ENCODE results near the gene PTRH1. TPM values are rescaled to one million over a fixed set of nuclear protein-coding genes. Genes with fewer than 3 reads are reported as not detected.

PTRH1 gene
- total and polyA plus RNA-seq, 2 of the 13 experiments (the other 11 are each of a cell fraction or from before 2014, with no cell fraction given) = 4.0 to 10.4 TPM

GRCh38 chr9:127716412-127716811, 949 bp upstream of the PTRH1 start (continued):
- TF ChIP-seq ZNF280D (CRISPR knock-in tag; IDR thresholded peaks at IDR 0.05) (no peak), PCBP1 (IDR thresholded peaks at IDR 0.05; ENCODE audit: borderline replicate concordance, low read depth, low read length) (no peak), CEBPG (CRISPR knock-in tag; IDR thresholded peaks at IDR 0.05) (0 out of 2 replicates have a peak, but pooled peaks have one; percentile 14), ETV5 (CRISPR knock-in tag; IDR thresholded peaks at IDR 0.05; ENCODE audit: borderline replicate concordance) (peak; percentile 57), ARID2 (CRISPR knock-in tag; IDR thresholded peaks at IDR 0.05; ENCODE audit: borderline replicate concordance) (no peak), ELF3 (CRISPR knock-in tag; IDR thresholded peaks at IDR 0.05) (peak; percentile 36; the same call in 1 of the 2 replicates), ZNF234 (CRISPR knock-in tag; conservative IDR thresholded peaks at IDR 0.05) (no peak), GABPB1 (CRISPR knock-in tag; IDR thresholded peaks at IDR 0.05) (peak; percentile 32; the same call in 1 of the 2 replicates), UBTF (CRISPR knock-in tag; IDR thresholded peaks at IDR 0.05) (peak; percentile 45; the same call in 1 of the 2 replicates), SALL1 (CRISPR knock-in tag; IDR thresholded peaks at IDR 0.05) (0 out of 2 replicates have a peak, but pooled peaks have one; percentile 19), NR2F6 (IDR thresholded peaks at IDR 0.05) (0 out of 2 replicates have a peak, but pooled peaks have one; percentile 21), NR2F6 (CRISPR knock-in tag; IDR thresholded peaks at IDR 0.05) (no peak; the same call in 1 of the 2 replicates), ATF4 (CRISPR knock-in tag; IDR thresholded peaks at IDR 0.05) (no peak), HNF4A (CRISPR knock-in tag; IDR thresholded peaks at IDR 0.05) (peak; percentile 65; the same call in 1 of the 2 replicates), ATF7-NPFF (CRISPR knock-in tag; IDR thresholded peaks at IDR 0.05; ENCODE audit: low read depth) (no peak), PTBP1 (IDR thresholded peaks at IDR 0.05; ENCODE audit: low read depth, low read length, poor library complexity, severe bottlenecking) (no peak), ZNF3 (CRISPR knock-in tag; IDR thresholded peaks at IDR 0.05) (no peak)
- TF ChIP-seq, protein P1, sequence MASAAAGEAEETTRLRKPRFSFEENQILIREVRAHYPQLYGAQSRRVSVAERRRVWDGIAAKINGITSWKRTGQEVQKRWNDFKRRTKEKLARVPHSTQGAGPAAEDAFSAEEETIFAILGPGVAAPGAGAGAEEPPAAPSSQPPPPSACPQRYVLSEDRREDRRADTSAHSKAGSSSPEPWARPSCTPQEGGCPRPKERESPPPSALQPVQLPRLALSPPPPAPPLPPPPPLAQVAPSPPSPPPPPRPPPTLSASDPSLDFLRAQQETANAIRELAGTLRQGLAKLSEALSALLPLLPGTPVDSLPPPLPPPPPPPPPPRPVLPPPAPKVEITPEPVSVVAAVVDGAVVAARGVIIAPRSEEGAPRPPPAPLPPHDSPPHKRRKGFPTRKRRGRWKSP (CRISPR knock-in tag; IDR thresholded peaks at IDR 0.05) = no peak
- TF ChIP-seq, protein P2, sequence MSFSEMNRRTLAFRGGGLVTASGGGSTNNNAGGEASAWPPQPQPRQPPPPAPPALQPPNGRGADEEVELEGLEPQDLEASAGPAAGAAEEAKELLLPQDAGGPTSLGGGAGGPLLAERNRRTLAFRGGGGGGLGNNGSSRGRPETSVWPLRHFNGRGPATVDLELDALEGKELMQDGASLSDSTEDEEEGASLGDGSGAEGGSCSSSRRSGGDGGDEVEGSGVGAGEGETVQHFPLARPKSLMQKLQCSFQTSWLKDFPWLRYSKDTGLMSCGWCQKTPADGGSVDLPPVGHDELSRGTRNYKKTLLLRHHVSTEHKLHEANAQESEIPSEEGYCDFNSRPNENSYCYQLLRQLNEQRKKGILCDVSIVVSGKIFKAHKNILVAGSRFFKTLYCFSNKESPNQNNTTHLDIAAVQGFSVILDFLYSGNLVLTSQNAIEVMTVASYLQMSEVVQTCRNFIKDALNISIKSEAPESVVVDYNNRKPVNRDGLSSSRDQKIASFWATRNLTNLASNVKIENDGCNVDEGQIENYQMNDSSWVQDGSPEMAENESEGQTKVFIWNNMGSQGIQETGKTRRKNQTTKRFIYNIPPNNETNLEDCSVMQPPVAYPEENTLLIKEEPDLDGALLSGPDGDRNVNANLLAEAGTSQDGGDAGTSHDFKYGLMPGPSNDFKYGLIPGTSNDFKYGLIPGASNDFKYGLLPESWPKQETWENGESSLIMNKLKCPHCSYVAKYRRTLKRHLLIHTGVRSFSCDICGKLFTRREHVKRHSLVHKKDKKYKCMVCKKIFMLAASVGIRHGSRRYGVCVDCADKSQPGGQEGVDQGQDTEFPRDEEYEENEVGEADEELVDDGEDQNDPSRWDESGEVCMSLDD (CRISPR knock-in tag; IDR thresholded peaks at IDR 0.05; ENCODE audit: borderline replicate concordance) = 0 out of 2 replicates have a peak, but pooled peaks have one; percentile 29
